ENCODE measurements around the gene PHETA1. TPM values are rescaled to one million over a fixed set of nuclear protein-coding genes. Genes with fewer than 3 reads are reported as not detected.

The PHETA1 gene
- total RNA-seq, 4 donors from 2014 or later: 8.1 to 23.5 (median 15.3) TPM

DNA sequence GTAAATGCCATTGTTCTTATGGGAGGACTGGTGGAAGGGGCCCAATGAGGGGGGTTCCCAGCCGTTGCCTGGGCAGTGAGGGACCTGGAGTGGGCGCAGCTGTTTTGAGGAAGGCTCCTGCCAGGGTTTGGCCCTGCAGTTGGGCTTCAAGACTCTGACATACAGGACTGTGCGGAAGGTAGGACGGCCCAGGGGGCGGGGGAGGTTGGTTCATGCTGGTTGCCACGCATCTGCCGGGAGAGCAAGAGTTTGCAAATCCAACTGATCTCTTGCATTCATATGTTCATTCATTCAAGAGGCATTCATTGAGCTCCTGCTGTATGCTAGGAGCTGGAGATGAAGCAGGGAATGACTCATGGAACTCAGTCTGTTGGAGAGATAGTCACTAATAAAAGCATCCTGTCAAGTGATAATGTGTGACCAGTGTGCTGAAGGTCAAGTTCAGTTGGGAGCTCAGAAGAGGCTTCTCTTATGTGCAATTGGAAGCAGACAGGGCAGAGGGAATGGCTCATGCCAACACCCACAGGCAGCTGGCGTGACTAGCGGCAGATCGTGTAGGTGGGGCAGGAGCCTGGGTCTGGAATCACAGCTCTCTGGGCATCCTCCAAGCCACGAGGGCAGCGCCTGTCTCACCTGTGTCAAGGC is 44.7 kb upstream of the PHETA1 start:
- H3K9me3 ChIP-seq: no peaks in the 10 kb centered on the region
- WGBS, 2 donors: 75 to 84% methylated on average over 12 of the region's 12 CpGs
- H3K27ac ChIP-seq: no peak overlapping the region
- intact Hi-C loops (cut with DNase I): no loop called here
- H3K4me3 ChIP-seq (replicated peaks in 1 of 3): no peak overlapping the region
- H3K4me1 ChIP-seq: peaks cover 26 to 57% of the 10 kb centered on the region in 2 donors
- H3K36me3 ChIP-seq: peaks cover 1 to 5% of the 10 kb centered on the region in 2 donors
- H3K27me3 ChIP-seq: no peaks in the 10 kb centered on the region
- DNase-seq: peak; percentile 29 to 45
- TF ChIP-seq, protein P1, sequence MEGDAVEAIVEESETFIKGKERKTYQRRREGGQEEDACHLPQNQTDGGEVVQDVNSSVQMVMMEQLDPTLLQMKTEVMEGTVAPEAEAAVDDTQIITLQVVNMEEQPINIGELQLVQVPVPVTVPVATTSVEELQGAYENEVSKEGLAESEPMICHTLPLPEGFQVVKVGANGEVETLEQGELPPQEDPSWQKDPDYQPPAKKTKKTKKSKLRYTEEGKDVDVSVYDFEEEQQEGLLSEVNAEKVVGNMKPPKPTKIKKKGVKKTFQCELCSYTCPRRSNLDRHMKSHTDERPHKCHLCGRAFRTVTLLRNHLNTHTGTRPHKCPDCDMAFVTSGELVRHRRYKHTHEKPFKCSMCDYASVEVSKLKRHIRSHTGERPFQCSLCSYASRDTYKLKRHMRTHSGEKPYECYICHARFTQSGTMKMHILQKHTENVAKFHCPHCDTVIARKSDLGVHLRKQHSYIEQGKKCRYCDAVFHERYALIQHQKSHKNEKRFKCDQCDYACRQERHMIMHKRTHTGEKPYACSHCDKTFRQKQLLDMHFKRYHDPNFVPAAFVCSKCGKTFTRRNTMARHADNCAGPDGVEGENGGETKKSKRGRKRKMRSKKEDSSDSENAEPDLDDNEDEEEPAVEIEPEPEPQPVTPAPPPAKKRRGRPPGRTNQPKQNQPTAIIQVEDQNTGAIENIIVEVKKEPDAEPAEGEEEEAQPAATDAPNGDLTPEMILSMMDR (IDR thresholded peaks at IDR 0.05): no peak
- no peak for TF ChIP-seq POLR2A (IDR thresholded peaks at IDR 0.05)

DNA sequence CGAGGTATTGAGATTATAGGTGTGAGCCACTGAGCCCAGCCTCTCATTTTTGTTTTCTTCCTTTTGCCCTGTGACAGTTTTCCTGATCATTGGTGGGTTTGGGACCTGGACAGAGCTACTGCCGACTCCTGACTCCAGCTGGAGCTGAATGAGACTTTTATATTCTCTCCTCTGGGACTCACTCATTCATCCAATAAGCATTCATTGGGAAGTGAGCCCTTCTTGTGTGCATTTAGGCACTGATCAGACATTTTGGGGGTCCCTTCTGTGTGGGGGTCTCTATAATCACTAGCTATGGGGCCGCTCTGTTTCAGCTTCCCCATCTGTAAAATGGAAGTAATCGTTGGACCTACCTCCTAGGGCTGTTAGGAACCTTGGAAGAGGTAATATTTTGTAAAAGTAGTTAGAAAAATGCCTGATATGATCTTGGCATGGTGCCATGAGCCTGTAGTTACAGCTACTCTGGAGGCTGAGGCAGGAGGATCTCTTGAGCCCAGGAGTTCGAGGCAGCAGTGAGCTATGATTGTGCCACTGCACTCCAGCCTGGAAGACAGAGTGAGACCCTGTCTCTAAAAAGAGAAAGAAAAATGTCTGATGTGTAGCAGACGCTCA is 44.0 kb upstream of the PHETA1 start:
- peaks cover 26 to 59% of the 10 kb centered on the region in 2 donors for H3K4me1 ChIP-seq
- H3K36me3 ChIP-seq: no peaks in the 10 kb centered on the region
- 73 to 76% methylated on average over 6 of the region's 6 CpGs for whole genome bisulfite sequencing, 2 donors
- no peaks in the 10 kb centered on the region for H3K27me3 ChIP-seq
- no peak for TF ChIP-seq POLR2A (IDR thresholded peaks at IDR 0.05)
- TF ChIP-seq, protein P1 (IDR thresholded peaks at IDR 0.05): no peak
- no peak for DNase-seq
- intact Hi-C loops (cut with DNase I): no loop called here
- no peak overlapping the region for H3K4me3 ChIP-seq (replicated peaks in 1 of 3)
- peak overlapping the region; percentile 44 to 81 (median 61) for H3K27ac ChIP-seq
- no peaks in the 10 kb centered on the region for H3K9me3 ChIP-seq

GRCh38 chr12:111412007-111412829 is 43.3 kb upstream of the PHETA1 start:
- Histone ChIP-seq H3K4me1 (peaks cover 26 to 63% of the 10 kb centered on the region in 2 donors), H3K27me3 (no peaks in the 10 kb centered on the region), H3K9me3 (no peaks in the 10 kb centered on the region), H3K27ac (peak overlapping the region; percentile 44 to 81 (median 61)), H3K4me3 (replicated peaks in 1 of 3) (no peak overlapping the region), H3K36me3 (no peaks in the 10 kb centered on the region)
- TF ChIP-seq, protein P1 (IDR thresholded peaks at IDR 0.05): no peak
- 54 to 65% methylated on average over 14 to 15 of the region's 15 CpGs for WGBS, 2 donors
- intact Hi-C loops (cut with DNase I): no loop called here
- DNase-seq: peak; percentile 52 to 64

- H3K27me3 ChIP-seq: no peaks in the 10 kb centered on the region
- 77 to 78% methylated on average over 7 of the region's 8 CpGs for WGBS, 2 donors
- H3K4me3 ChIP-seq (replicated peaks in 1 of 3): no peak overlapping the region
- H3K36me3 ChIP-seq: no peaks in the 10 kb centered on the region
- intact Hi-C loops (cut with DNase I): no loop called here
- no peaks in the 10 kb centered on the region for H3K9me3 ChIP-seq
- DNase-seq: peak; percentile 55 to 63
- peak overlapping the region; percentile 45 to 81 (median 61) for H3K27ac ChIP-seq
- TF ChIP-seq POLR2A (IDR thresholded peaks at IDR 0.05): no peak
- TF ChIP-seq, protein P1 (IDR thresholded peaks at IDR 0.05): no peak
- peaks cover 31 to 72% of the 10 kb centered on the region in 2 donors for H3K4me1 ChIP-seq
Observed at GRCh38 chr12:111411185-111411764, 42.4 kb upstream of the PHETA1 start.
